NT2/D1 (cell line): ENCODE measurements around the gene SOAT1.

Experiments used
- SUZ12 ChIP-seq: IDR thresholded peaks from 2 replicates; pipeline ENCODE4 v1.6.1; 2011; ENCODE audit not compliant: insufficient read length, insufficient read depth; ENCODE audit errors: extremely low read depth
- YY1 ChIP-seq: IDR thresholded peaks from 2 replicates; pipeline ENCODE4 v1.6.1; 2011; ENCODE audit not compliant: insufficient read length, insufficient read depth
- ZNF274 ChIP-seq: IDR thresholded peaks from 2 replicates; pipeline ENCODE4 v1.6.1; 2011; ENCODE audit warnings: mild to moderate bottlenecking, low read depth, low read length

DNA sequence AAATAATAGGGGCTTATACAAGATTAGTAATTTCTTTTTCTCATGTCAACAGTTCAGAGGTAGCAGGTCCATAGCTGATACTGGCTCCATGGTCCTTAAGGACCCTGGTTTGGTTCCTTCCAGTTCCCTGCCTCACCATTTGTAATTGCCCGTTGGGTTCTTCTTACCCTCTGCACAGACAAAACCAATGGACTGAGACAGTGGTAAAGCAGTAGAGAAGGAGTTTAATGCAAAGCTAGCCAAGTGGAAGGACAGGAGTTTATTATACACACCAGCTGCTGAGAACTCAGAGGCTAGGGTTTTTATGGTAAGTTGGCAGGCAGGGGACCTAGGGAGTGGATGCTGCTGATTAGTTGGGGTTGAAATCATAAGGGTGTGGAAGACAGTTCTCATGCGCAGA, 36.3 kb downstream of the SOAT1 start:
- TF ChIP-seq YY1 (no peak), SUZ12 (no peak), ZNF274 (no peak)
